GF-D8 (cell line): ENCODE data around the gene CLCF1.

ENCODE experiments used
- DNase-seq: peaks from one replicate; lab custom pipeline; 2025; lab: John Stamatoyannopoulos, UW

Gene CLCF1

GRCh38 chr11:67395555-67396258 lies 22.3 kb upstream of the CLCF1 start:
- DNase-seq, result no peak

GRCh38 chr11:67393990-67394389 lies 20.6 kb upstream of the CLCF1 start:
- DNase-seq, result no peak

DNA sequence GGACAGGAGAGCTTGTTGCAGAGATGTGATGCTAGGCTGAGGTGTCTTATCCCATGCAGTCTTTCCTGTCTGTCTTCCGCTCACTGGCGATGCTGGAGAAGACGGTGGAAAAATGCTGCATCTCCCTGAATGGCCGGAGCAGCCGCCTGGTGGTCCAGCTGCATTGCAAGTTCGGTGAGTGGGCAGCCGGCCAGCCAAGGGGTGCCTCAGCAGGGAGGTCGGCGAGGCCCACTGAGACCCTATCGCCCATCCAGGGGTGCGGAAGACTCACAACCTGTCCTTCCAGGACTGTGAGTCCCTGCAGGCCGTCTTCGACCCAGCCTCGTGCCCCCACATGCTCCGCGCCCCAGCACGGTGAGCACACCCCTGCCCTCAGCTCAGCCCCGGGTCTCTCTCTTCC lies 20.0 kb upstream of the CLCF1 start:
- no peak for DNase-seq

GRCh38 chr11:67392183-67392715 lies 18.9 kb upstream of the CLCF1 start:
- no peak for DNase-seq

GRCh38 chr11:67391304-67392182 lies 18.1 kb upstream of the CLCF1 start, which contains the start of gene RAD9A:
Gene RAD9A, plus strand, starts transcription at chr11:67391986. Its CDS starts 59 bp downstream, at chr11:67392045.
- DNase-seq, result peak; percentile 81

- DNase-seq, result no peak
Observed at GRCh38 chr11:67390947-67391303, 17.5 kb upstream of the CLCF1 start.

DNA sequence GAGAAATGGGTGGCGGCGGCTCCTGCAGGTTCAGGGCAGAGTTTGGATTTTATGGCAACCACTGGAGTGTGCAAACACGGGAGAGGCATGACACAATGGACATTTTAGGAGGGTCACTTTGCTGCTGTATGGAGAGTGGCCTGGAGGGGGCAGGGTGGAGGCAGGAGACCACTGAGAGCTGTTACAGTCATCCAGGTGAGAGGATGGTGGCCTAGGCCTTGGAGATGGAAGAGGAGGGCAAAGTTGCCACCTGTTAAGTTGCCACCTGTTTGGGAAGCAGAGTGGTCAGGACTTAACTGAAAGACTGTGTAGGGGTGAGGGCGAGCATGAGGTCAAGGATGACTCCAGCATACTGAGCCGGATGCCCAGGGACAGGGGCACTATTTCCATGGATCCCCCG lies 16.1 kb upstream of the CLCF1 start:
- no peak for DNase-seq

GRCh38 chr11:67387518-67387917 lies 14.1 kb upstream of the CLCF1 start:
- no peak for DNase-seq

DNA sequence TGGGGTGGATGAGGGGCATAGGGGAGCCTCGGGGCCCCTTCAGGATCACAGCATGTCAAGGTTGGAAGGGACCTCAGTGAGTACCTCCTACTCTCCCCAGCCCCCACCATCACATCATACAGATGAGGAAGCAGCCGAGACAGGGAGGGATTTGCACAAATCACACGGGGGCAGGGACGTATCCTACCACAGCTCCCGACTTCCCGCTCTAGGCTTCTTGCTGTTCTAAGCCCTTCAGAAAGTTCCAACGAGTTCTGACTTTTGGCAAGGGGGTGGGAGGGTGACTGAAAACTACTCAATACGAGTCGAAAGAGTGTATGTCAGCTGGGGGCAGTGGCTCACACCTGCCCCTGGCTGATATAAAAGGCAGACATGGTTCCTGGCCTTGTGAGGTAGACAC lies 13.7 kb upstream of the CLCF1 start:
- DNase-seq, result no peak

- DNase-seq, result no peak
Observed at GRCh38 chr11:67384851-67385366, 11.5 kb upstream of the CLCF1 start.

DNA sequence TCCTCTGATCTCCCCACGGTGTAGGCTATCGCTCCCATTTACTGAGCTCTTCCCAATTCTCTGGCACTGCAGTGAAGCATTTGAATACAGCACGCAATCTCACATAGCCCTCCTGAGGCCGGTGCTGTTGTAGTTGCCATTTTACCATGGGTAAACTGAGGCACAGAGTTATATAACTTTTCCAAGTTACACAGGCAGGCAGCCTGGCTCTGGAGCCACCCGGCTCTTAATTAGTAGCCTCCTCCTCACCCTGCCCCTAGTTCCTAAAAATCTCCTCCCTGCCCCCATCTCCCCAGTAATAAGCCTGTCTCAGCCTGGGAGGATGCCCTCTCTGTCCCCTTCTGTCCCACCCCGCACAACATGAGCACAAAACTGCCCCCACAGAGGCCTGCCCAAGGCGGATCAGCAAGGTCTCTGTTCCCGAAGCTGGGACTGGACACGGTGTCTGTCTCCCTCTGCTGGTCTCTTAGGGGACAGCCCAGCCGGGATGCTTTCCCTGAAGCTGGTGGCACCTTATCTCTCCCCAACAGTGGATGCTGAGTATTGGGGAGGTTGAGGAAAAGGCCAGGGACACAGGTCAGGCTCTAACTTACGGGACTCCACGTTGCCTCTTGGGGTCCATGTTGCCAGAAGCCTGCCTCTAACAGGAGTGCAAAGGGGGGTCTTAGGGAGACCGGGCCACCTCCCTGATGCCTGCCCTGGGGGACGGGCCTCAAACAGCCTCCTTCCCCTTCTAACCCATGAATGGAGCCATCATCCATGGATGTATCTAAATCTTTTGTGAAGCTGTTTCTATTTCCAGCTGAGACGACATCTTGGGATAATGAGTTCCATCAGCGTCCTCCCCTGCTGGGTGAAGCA lies 9.1 kb upstream of the CLCF1 start:
- DNase-seq, result peak; percentile 21

DNA sequence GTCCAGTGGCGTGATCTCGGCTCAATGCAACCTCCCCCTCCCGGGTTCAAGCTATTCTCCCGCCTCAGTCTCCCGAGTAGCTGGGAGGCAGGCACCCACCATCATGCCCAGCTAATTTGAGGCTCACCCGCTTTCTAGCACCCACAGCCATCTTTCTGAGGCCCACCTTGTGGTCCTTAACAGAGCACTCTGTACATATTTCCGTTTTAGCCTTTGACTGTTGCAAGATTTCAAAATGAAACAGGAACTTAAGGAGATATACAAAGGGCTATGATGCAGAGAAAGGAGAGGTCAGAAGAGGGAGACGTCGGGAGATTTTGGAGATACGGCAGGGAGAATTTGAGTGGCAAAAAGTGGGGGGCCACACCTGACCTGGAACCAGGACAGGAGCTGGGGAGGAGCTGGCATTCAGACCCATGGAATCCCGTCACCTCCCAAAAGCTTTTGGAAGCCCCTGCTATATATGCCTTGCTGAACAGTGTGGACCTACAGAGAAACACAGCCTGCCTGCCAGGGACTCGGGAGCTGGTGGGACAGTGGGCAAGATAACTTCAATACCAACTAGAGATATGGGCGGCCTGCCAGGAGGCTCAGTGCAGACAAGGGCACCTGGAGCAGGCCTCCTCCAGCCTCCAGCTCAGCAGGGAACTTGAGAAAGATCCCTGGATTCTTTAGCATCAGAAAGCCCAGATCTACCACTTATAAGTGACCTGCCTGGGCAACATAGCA lies 8.0 kb upstream of the CLCF1 start:
- peak; percentile 69 for DNase-seq

DNA sequence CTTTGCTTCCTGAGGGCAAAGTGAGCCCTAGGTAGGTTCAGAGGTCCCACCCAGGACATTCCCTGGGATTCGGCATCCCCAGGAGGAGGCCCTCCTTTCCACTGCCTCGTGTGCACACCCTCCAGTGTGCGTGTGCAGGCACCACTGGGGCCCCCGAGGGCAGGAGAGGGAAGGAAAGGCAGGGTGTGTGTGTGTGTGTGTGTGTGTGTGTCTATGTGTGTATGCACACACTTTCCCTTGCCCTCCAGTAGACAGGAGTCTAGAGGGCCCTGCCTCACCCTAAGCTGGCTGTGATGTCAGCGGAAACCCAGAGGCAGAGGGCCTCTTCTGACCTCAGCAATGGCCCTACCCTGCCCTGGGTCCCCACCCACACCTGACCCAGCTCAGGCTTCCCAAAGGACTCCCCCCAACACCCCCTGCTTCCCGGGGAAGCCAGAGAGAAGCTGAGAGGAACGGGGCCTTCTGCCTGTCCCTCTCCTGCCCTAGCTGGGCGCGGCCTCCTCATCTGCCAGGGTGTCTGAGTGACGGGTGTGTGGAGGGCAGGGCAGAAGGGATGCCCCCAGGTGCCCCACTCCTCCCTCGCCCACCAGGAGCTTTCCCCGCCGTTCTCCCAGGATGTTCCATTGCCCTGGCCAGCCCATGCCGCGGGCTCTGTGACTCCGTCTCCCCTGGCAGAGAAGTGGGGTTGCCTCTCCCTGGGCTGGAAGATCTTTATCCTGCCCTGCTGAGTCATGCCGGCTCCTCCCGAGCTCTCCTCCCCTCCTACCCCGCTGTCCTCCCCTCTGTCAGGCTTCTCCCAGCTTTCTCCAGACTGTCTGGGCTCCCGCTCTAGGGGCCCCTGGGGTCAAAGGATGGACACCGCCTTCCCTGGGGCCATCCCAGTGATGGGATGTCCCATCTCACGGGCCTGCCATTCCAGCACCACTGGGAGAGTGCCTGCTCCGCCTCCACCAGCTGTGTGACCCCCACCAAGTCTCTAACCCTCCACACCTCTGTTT lies 6.0 kb upstream of the CLCF1 start:
- no peak for DNase-seq

GRCh38 chr11:67378544-67378943 lies 5.1 kb upstream of the CLCF1 start:
- no peak for DNase-seq

- no peak for DNase-seq
Observed at GRCh38 chr11:67376873-67377808, 3.7 kb upstream of the CLCF1 start.

DNA sequence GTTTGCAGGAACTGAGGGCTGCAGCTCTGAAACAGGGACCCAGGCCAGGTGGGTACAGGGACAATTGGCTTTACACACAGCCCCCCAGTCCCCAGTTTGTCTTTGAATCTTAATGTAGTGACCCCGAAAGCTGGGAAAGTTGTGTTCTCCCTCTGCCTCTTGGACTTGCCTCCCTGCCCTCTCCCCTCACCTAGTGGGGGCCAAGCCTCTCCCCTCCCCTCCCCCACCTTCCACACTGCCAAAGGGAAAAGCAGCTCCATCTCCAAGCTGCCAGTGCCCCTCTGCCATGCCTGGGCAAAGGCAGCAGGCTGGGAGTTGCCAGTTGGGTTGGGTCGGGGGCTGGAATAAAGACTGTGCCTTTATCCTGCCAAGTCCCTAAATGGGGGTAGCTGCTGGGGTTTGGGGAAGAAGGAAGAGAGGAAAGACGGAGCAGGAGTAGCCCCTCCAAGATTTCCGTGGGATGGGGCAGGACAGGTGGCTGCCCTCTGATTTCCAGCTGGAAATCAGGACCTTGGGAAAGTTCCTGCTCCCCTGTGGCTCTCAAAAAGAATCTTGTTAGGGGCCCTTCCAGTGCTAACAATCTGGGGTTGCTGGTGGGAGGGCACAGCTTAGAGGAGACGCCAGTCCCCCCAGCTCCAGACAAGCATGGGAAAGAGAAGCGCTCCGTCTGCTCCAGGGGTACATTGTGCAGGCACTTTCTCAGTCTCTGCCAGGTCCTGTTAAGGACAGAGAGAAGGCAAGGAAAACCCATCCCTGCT lies 2.8 kb upstream of the CLCF1 start:
- no peak for DNase-seq

DNA sequence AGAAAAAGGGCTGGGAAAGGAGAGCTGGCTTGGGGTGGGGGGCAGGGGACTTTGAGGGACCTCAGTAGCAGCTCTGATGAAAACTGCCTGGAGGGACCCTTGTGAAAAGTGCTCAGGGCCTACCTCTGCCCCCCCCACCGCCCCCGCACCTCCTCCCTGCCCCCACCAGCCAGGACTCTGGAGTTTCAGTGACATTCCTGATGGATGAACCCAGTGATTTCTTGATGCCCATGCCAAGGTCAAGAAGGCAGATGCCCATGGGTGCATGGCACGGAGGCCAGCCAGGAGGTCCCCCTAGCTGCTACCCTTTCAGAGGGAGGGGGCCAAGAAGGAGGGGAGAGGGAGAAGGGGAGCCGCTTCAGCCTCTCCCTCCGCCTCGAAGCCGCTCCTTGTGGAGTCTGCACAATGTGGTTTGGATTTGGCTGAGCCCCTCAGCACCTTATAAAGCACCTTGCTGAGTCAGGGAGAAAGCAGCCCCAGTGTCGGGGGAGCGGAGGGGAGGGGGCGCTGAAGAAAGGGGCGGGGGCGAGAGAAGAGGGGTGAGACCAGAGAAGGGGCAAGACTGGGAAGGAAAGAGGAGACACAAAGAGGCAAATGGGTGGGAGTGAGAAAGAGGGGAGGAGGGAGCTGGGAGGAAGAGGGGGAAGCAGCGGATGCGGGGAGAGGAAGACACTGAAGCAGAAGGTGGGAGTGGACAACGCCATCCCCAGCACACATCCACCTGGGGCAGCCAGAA lies 2.1 kb upstream of the CLCF1 start:
- no peak for DNase-seq
